ENCODE data around the gene C2CD4D.
"Not testable (repeated sequence)": the region's sequence is repeated elsewhere in the genome, so short reads cannot be mapped to it uniquely, and the experiment has no call there.

Gene C2CD4D

DNA sequence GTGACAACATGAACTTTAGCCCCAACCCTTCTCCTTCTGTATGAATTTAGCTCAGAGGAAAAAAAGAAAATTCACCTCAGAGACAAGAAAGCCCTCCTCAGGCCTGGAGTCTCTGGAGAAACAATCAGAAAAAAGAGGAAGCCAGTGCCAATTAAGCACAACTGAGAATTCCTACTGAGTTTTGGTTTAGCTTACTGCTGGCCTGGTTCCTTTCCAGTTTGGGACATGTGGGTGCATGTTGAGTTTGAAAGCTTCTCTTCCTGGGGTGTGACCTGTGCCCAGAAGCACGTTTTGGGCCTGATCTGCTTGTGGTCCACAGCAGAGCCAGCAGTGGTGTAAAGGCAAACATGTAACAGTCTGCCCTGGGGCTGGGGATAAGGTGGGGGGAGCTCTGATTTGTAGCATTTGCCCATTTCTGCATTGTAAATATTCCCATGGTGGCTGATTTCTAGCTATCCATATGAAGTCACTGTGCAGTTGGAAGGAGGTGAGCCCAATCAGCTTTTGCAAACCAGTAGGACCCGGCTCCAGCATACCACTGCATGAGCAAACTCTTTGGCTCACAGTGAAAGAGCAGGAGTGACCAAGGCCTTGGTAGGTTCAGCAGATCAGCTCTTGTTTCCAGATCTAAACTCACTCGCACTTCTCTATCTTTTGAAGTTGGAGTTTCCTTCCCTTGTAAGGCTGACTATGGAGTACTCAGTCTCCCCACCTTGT, 18.6 kb upstream of the C2CD4D start:
- DNase-seq = no peak

DNA sequence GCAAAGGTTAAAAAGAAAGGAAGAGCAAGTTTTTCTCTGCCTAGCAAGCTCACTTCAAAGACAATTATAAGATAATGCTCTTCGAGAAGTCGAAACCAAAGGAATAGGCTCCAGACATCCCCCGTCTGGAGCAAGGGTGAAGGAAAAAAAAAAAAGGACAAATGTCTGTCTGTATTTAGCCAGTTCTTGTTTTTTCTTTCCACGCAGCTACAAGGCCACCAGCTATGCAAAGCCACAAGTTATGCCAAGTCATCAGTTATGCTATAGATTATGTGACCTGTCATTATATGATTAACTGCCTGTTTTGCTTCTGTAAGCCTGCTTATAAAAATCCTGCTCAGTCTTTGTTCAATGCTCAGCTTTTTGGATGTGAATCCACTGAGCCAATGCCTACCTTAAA, 16.3 kb upstream of the C2CD4D start:
- no peak for DNase-seq

DNA sequence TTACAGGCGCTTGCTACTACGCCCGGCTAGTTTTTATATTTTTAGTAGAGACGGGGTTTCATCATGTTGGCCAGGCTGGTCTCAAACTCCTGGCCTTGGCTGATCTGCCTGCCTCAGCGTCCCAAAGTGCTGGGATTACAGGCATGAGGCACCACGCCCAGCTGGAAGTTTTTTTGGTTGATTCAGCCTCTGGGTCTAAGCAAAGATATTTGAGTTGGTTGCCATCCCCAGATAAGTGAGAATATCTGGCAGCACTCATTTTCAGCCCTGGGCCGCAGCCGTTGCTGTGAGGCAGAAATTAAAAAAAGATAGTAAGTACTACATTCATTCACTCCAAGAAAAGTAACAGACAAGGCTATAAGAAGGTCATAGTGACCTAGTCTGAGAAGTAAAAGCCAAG, 15.9 kb upstream of the C2CD4D start:
- DNase-seq = not testable (repeated sequence)

DNA sequence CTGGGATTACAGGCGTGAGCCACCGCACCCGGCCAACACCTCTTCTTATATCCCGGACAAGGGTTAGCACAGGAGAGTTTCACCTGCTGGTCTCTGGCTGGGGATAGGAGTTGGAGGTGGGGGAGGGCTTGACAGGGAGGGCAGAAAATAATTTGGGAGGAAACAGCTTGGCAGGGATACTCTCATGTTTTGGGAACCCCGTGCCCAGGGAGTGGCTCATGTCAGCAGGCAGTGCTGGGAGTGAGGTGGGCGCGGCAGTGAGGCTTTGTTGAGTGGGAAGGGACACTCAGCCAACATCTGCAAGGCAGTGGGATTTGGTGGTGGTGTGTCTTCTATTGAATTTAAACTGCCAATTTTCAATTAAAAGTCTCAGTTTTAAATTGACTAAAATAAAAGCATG, 15.0 kb upstream of the C2CD4D start:
- no peak for DNase-seq

DNA sequence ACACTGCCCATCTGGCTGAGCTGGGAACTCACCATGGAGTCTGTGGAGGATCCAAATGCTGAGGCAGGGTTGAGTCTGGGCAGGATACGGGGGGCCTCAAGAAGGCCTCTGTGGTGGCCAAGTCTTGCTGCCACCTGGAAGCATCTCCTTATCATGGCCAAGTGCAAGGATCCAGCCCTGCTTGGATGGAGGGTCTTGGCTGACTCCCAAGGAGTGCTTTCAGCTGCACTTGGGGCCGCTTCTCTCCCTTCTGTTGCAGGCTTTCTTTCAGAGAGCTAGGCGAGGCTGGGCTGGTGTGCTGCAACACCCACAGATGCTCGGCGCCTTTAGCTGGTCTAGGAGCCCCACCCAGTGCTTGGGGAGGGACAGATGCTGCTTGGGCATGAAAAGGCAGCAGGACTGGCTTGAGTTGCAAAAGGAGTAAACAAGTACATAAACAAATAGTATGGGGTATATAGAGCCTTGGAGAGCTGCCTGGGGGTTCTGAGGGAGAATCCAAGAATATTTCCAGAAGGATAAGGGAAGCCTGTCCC, 13.9 kb upstream of the C2CD4D start, which contains the start of gene THEM5:
Gene THEM5, minus strand, starts transcription at position 302 of the 533 bp plus-strand sequence. Its CDS starts 147 bp downstream, at position 155.
- no peak for DNase-seq

DNA sequence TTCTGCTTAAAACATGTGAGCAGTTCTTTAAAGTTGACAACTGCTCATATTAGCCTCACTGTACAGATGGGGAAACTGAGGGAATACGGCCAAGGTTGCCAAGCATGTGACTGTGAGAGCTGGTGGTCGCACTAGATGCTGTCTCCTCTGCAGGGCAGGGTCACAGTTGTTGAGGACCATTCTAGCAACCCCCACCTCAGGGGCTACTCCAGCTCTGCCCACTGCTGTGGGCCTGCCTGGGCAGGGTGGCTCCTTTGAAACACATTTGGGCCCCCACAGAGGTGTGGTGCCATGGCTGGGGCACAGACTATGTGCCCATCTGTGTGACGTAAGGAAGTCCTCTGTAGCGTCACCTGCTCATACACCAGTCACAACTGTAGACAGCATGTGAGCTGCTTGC, 13.1 kb upstream of the C2CD4D start:
- DNase-seq = no peak

DNA sequence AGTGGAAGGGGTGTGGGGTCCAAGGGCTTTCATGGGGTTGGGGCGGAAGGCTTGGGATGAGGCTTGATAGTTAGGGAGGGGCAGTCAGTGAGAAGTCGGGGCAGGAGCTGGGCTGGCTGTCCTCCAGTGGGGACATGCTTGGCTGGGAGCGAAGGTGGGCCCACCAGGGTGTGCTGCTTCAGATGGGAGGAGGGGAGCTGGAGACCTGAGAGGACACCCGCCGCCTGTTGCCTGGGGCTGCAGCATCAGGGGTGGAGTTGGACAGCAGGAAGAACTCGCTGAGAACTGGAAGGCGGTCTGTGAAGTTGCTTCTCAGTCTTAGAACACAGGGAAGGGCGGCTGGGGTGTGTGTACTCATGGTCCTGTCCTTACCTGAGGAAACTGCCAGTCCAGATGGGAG, 12.3 kb upstream of the C2CD4D start:
- no peak for DNase-seq

DNA sequence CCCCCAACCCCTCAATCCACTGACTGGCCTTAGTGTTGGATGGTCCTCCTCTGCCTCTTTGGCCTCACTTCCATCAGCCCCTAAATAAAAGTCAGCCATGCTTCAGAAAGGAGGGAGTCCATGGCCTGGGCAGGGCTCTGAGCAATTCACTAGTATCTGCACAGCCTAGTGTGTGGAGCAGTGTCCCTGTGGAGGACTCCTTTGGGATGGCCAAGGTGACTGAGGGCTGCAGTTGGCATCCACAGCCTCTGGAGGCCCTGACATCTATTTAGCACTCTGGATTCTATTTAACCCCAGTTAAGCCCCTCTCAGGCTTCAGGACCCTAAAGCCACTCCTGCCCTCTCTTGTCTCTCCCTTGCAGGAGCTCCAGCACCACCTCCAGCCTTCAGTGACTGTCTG, 10.3 kb upstream of the C2CD4D start:
- DNase-seq = no peak

DNA sequence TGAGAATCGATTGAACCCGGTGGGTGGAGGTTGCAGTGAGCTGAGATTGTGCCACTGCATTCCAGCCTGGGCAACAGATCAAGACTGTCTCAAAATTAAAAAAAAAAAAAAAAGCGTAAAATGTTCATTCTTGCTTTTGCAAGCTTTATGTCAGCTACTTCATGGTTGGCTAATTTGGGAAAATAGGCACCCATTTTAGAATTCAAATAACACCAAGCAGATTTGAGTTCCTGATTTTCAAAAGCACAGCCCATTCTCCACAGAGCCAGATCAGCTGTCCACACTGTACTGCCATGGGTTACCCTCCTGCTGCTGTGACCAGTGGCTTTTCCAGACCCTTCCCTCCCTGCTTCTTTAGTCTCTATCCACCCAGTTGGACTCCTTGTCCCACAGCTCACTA, 9.5 kb upstream of the C2CD4D start:
- no peak for DNase-seq

DNA sequence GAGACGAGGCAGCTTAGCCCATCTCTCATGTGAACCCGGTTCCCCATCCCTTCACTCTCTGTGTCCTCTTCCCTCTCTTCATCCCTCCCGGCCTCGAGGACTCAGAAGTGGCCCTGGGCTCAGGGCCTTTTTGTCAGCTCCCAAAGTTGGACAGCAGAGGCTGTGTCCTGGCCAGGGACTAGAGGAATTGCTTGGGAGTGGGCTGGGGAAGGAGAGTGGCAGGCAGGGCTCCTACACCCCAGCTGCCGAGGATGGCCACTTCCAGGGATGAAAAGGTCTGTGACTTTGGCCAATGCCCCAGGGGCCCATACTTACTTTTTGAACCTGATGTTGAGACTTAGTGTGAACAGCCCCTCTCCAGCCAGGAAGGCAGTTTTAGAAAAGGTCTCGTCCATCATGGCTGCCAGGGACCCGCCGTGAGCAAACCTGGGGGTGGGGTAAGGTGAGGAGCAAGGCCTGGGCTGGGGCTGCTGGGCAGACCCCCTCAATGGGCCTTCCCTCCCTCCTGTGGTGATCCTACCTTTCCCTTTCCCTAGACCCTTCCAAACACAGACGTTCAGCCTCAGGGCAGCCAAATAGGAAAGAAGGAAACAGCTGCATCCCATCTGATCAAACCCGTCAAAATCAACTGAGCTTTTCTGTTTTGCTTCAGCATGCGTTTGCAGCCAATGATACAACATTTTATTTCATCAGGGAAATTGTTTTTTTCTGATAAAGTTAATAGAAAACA, 8.4 kb upstream of the C2CD4D start:
- DNase-seq = no peak

DNA sequence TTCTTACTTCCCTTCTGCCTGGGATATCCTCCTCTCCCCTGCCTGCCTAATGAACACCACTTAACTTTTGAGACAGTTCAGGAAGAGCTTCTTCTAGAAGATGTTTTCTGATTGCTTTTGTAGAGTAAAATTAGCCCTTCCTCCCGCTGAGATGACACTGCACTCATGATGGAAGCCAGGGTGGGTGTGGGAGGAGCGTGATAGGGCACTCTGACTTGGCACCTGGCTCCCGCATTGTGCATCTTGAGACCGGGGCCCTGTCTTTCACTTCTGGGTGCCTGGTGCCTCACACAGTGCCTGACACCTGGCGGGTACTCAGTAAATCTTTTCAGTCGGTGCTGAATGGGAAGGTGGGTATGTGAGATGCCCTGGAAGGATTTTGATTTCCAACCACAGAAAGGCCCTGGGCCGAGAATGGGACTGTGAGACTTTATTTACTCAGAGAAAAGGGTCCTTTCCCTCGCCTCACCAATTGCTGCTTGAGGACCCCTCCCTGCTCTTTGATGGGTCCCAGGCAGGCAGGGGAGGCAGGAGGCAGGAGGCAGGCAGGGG, 7.1 kb upstream of the C2CD4D start:
- no peak for DNase-seq

DNA sequence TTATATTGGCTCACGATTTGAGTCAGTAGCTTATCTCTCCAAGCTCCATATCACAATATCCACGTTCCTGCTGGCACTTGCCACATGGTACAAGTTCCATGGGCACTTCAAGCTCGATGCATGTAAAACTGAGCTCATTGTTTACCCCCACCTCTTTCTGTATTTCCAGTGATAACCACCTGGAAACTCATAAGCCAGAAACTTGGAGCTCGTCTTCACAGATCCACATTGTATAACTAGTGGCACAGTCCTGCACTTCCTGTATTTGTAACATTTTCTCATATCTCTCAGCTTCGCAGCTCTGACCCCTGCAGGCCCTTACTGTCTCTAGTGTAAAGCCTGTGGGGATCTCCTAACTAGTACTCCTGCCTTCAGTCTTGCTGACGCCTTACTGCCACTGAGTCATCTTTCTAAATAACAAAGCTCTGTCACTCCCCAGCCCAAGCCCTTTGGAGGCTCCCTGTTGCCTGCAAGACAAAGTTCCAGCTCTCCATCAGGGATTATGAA, 6.5 kb upstream of the C2CD4D start:
- DNase-seq = no peak

DNA sequence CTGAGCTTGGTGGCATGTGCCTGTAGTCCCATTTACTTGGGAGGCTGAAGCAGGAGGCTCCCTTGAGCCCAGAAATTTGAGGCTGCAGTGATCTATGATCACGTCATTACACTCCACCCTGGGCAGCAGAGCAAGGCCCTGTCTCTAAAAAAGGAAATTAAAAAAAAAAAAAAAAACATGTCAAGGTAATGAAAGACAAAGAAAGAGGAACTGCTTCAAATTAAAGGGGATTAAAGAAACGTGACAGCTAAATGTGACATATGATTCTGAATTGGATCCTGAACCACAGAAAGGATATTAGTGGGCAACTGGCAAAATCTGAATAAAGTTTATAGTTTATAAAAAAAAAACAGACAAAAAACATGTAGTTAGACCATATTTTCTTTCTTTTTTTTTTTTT, 3.8 kb upstream of the C2CD4D start:
- no peak for DNase-seq

DNA sequence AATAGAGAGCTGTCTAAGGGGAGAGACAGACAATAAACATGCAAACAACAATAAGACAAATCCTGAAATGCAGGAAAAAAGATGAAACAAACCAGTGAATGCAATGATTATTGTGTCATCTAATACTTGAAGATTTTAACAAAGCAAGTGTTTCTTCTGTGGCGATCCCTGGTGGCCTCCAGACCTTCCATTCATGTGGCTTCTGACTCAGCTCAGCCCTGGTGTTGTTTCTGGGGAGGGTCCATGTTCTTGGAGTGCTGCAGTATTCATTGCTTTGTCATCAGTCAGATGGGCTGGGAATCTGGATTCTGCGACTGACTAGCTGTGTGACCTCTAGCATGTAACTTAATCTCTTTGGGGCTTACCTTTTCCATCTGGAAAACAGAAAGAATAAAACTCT, 1.5 kb upstream of the C2CD4D start:
- DNase-seq = no peak

DNA sequence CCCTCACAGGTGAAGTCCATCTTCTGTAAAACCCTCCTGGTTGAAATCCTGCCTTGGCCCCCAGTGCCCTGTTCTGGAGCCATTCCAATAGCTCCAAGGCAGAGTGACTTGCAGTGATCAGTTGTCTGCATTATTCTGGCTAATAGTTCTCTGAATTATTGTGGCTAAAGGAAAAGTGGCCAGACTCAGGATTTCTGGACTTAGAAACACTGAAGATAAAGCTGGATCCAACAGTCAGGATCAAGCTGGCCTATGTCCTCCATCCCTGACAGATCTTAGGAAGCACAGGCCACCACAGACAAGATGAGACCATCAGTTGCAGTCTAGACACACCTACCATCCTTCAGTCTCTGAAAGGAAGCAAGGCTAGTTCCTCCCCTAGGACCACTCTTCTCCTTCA, 801 bp upstream of the C2CD4D start:
- DNase-seq = no peak

DNA sequence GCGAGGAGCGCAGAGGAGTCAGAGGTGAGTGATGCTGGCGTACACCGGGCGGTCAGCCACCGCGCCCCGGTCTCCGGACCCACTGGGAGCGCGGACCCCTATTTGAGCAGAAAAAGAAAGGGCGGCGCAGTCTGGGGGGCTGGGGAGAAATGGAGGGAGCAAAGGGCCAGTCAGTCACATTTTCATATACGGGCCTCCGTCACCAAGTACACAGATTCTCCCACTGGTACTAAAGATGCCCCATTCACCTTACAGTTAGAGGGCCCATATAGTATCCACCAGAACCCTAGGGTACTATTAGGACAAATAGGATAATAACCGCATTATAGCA, 573 bp downstream of the C2CD4D start:
- no peak for DNase-seq

DNA sequence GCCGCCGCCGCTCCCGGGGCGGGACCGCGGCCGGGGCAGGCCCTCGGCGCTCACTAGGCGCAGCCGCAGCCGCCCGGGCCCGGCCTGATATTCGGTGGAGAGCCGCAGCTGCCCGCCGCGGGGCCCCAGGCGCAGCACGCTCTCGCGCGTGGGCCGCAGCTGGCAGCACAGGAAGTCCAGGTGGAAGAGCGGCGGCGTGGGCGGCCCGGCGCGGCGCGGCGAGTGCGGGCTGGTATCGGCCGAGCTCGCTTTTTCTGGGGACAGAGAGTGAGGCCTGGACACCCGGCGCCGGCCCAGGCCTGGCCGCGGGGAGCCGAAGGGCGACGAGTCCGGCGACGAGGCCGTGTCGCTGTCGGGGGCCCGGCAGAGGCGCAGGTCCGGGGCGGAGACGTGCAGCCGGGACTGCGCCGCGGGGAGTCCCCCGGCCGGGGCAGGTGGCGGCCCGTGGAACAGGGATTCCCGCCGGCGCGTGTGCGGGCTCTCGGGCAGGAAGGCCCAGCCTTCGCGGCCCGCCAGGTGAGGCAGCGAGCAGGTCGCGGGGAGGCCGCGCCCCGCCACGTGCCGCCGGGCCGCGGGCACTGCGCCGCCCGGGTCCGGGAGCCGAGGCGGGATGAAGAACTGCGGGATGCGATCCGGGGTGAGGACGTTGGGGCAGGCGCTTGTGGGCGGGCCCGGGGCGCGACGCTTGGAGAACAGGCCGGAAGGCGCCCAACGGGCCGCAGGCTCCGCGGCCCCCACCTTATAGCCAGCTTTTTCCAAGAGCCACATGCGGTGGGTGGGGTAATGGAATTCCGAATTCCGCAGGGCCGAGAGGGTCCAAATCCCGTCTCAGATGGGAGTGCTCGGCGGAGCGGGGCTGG, 1.2 kb downstream of the C2CD4D start:
- no peak for DNase-seq

DNA sequence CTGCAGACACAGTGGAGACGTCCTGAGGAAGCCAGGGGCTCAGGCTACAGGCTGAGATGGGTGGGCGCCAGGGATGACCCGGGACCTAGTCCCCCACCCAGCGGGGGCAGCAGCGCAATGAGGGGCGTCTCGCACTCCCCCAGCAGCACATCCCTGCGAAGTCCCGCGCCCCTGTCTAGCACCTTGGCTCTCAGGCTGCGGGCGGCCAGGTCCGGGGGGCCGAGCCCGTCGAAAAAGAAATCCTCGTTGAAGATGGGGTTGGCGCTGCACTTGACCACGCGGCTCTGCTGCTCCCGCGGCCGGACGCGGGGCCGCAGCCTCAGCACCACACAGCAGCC, 1.8 kb downstream of the C2CD4D start:
- no peak for DNase-seq

DNA sequence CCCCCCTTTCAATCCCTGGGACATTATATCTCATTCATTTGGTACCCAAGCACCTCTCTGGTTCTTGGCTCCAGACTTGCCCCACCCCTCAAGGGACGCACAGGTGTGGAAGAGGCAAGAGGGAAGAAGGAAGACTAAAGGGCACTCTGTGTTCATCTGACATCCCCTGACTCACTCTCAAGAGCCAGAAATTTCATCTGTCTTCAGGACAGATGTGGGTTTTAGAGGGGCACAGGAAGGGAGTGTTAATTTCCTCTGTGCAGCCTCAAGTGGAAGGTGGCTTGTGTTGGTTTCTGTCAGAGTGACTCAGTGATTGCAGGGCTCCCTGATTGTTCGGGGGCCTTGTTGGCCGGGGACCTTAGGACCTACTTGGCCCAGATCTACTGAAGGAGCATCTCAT, 2.4 kb downstream of the C2CD4D start:
- no peak for DNase-seq

DNA sequence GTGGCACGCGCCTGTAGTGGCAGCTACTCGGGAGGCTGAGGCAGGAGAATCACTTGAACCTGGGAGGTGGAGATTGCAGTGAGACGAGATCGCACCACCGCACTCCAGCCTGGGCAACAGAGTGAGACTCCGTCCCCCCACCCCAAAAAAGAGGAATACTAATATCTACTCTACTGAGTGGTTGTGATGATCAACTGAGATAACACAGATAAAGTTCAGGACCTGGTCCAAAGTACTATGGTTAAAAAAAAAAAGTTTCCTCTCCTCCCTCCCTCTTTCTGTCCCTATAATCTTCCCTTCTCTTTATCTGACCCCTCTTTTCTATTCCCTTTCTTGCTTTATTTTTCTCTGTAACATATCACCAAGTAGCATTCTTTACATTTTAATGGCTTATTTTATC, 4.0 kb downstream of the C2CD4D start:
- DNase-seq = no peak

DNA sequence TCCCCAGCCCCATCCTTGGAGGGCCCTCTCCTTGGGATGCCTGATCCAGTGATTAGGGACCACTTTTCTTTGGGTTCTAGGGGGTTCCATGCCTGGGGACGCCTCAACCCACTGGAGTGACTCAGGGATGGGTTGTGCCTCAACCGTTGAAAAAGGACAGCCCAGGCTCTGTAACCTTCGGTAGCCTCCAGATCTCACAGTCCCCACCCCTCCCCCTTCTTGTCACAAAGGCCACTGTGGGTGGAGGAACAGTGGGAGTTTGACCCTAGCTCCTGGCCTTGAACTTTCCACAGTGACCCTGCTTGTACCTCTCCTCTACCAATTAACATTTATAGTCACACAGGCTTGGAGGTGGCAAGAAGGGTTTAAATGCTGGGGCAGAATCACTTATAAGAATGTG, 5.4 kb downstream of the C2CD4D start:
- DNase-seq = no peak

DNA sequence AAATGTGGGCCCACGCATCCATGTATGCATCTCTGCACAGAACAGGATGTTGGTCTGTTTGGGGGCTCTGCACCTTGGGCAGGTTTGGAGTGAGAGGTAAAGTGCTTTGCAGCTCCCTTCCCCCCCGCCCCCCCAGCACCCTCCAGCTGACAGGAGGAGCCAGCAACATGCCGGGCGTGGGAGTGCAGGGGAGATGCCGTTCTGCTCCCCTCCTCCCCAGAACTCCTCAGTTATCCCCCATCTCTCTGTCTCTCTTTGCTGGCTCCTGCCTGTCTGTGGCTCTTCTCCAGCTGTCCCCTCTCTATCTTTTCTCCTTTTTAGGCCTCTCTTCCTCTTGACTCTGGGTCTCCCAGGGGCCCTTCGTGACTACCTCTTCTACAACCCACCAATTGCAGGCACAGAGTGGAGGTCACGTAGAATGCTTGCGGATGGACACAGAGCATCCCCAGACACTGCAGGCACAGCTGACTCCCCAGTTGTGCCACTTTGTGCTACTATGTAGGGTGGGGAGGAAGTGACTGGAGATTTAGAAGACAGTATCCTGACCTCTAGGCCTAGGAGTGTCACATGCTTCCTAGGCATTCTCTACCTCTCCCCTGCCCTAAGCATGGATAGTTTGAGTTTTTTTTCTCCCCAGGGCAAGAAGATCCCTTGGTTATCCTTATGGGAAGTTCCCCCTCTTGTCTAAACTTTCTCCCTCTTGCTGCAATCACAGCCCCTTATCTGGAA, 6.3 kb downstream of the C2CD4D start:
- DNase-seq = no peak

Measured in NCI-H1930 (cell line).